Progenitor cell of endocrine pancreas (in vitro differentiated cells): Measurements from ENCODE around the gene SEMA3C. TPM values are rescaled to one million over a fixed set of nuclear protein-coding genes. Genes with fewer than 3 reads are reported as not detected.

ENCODE experiments used
- DNase-seq: peaks from one replicate; pipeline ENCODE4 v3.0.0; 2021; ENCODE audit warnings: low spot score; ENCODE audit not compliant: unreplicated experiment
- H3K27ac Mint-ChIP-seq: 2 replicates; pipeline ENCODE4 v1.8.0; 2021; ENCODE audit warnings: mild to moderate bottlenecking, moderate library complexity, mixed read lengths
- H3K27me3 Mint-ChIP-seq: 2 replicates; pipeline ENCODE4 v1.8.0; 2021; ENCODE audit warnings: mixed read lengths
- H3K36me3 Mint-ChIP-seq: 2 replicates; pipeline ENCODE4 v1.8.0; 2022; ENCODE audit warnings: mixed read lengths; ENCODE audit not compliant: insufficient read depth
- H3K4me1 Mint-ChIP-seq: 2 replicates; pipeline ENCODE4 v1.8.0; 2021; ENCODE audit warnings: low read depth, mixed read lengths
- H3K4me3 Mint-ChIP-seq: 2 replicates; pipeline ENCODE4 v1.8.0; 2021; ENCODE audit warnings: low read depth, mild to moderate bottlenecking, moderate library complexity, mixed read lengths
- H3K9me3 Mint-ChIP-seq: 2 replicates; pipeline ENCODE4 v1.8.0; 2021; ENCODE audit warnings: low read depth, mixed read lengths
- total RNA-seq: library from RNA; stranded (reverse); gene quantifications from 2 replicates; pipeline ENCODE4 v1.2.1, GENCODE V29; 2021
- TF ChIP-seq, protein P1 (sequence below): fragments of 200-600 bp; sonication (generic); IDR thresholded peaks from one replicate; pipeline ENCODE4 v1.5.0; 2021; ENCODE audit warnings: antibody characterized with exemption, mild to moderate bottlenecking; ENCODE audit not compliant: unreplicated experiment

The SEMA3C gene
- total RNA-seq, 1 donor from 2014 or later, result 136 TPM

GRCh38 chr7:80905334-80905733 is 13.5 kb downstream of the SEMA3C start:
- H3K9me3 Mint-ChIP-seq, result no peaks in the 10 kb centered on the region
- TF ChIP-seq, protein P1, sequence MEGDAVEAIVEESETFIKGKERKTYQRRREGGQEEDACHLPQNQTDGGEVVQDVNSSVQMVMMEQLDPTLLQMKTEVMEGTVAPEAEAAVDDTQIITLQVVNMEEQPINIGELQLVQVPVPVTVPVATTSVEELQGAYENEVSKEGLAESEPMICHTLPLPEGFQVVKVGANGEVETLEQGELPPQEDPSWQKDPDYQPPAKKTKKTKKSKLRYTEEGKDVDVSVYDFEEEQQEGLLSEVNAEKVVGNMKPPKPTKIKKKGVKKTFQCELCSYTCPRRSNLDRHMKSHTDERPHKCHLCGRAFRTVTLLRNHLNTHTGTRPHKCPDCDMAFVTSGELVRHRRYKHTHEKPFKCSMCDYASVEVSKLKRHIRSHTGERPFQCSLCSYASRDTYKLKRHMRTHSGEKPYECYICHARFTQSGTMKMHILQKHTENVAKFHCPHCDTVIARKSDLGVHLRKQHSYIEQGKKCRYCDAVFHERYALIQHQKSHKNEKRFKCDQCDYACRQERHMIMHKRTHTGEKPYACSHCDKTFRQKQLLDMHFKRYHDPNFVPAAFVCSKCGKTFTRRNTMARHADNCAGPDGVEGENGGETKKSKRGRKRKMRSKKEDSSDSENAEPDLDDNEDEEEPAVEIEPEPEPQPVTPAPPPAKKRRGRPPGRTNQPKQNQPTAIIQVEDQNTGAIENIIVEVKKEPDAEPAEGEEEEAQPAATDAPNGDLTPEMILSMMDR, result no peak
- peaks cover 11% of the 10 kb centered on the region for H3K36me3 Mint-ChIP-seq
- H3K27ac Mint-ChIP-seq, result no peak overlapping the region
- no peaks in the 10 kb centered on the region for H3K27me3 Mint-ChIP-seq
- no peak overlapping the region for H3K4me3 Mint-ChIP-seq
- DNase-seq, result no peak
- H3K4me1 Mint-ChIP-seq, result peaks cover 14% of the 10 kb centered on the region

GRCh38 chr7:80902716-80903308 is 16.0 kb downstream of the SEMA3C start:
- no peak for DNase-seq
- TF ChIP-seq, protein P1, result no peak
- H3K4me1 Mint-ChIP-seq, result peaks cover 8% of the 10 kb centered on the region

DNA sequence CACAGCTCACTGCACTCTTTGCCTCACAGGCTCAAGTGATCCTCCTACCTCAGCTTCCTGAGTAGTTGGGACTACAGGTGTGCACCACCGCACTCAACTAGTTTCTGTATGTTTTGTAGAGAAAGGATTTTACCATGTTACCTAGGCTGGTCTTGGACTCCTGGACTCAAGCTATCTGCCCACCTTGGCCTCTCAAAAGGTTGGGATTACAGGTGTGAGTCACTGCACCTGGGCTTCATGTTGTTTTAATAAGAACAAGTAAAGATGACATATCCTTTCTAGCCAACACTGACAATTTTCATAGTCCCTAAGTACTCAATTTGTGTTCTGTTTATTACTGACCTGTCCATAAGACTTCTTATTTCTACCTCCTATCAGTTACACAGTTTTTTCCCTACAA is 16.8 kb downstream of the SEMA3C start:
- H3K27ac Mint-ChIP-seq, result no peak overlapping the region
- H3K27me3 Mint-ChIP-seq, result no peaks in the 10 kb centered on the region
- no peaks in the 10 kb centered on the region for H3K9me3 Mint-ChIP-seq
- peaks cover 3% of the 10 kb centered on the region for H3K4me1 Mint-ChIP-seq
- TF ChIP-seq, protein P1, result no peak
- H3K4me3 Mint-ChIP-seq, result no peak overlapping the region
- H3K36me3 Mint-ChIP-seq, result peaks cover 14% of the 10 kb centered on the region
- DNase-seq, result no peak

More at GRCh38 chr7:80902716-80903308, 16.0 kb downstream of the SEMA3C start:
- Mint-ChIP-seq H3K27ac (no peak overlapping the region), H3K4me3 (no peak overlapping the region), H3K27me3 (no peaks in the 10 kb centered on the region), H3K9me3 (no peaks in the 10 kb centered on the region), H3K36me3 (peaks cover 11% of the 10 kb centered on the region)

GRCh38 chr7:80900583-80901576 is 18.0 kb downstream of the SEMA3C start:
- Mint-ChIP-seq H3K4me1 (no peaks in the 10 kb centered on the region), H3K27me3 (no peaks in the 10 kb centered on the region), H3K36me3 (peaks cover 19% of the 10 kb centered on the region), H3K9me3 (no peaks in the 10 kb centered on the region), H3K4me3 (no peak overlapping the region), H3K27ac (no peak overlapping the region)
- DNase-seq, result no peak
- TF ChIP-seq, protein P1, result no peak

GRCh38 chr7:80896906-80897598 is 21.8 kb downstream of the SEMA3C start:
- Mint-ChIP-seq H3K9me3 (no peaks in the 10 kb centered on the region), H3K4me1 (peaks cover 4% of the 10 kb centered on the region), H3K36me3 (peaks cover 19% of the 10 kb centered on the region), H3K27me3 (no peaks in the 10 kb centered on the region), H3K4me3 (no peak overlapping the region), H3K27ac (peak overlapping the region; percentile 21)
- TF ChIP-seq, protein P1, result no peak
- no peak for DNase-seq
